ENCODE data around the gene BOC. TPM values are rescaled to one million over a fixed set of nuclear protein-coding genes. Genes with fewer than 3 reads are reported as not detected.

BOC gene
- total and polyA plus RNA-seq, 8 donors: 4.9 to 19.5 (median 9.9) TPM

GRCh38 chr3:113291572-113291971 lies 80.2 kb downstream of the BOC start:
- Histone ChIP-seq H3K4me3 (no peak overlapping the region), H3K27me3 (no peaks in the 10 kb centered on the region), H3K36me3 (no peaks in the 10 kb centered on the region), H3K4me1 (peaks cover 0 to 7% (median 0%) of the 10 kb centered on the region in 3 donors), H3K9me3 (no peaks in the 10 kb centered on the region), H3K27ac (no peak overlapping the region)
- FAIRE-seq: no peak
- ATAC-seq: no peak
- intact Hi-C loops (cut with DNase I): no loop called here
- 72 to 78% methylated on average over 6 of the region's 6 CpGs for WGBS, 2 donors
- TF ChIP-seq CTCF (IDR thresholded peaks at IDR 0.05): no peak
- DNase-seq: no peak

- WGBS, 2 donors: 83 to 90% methylated on average over 2 of the region's 2 CpGs
- ATAC-seq (no peak), DNase-seq (no peak), FAIRE-seq (no peak)
- Histone ChIP-seq H3K27ac (no peak overlapping the region), H3K4me3 (no peak overlapping the region), H3K27me3 (no peaks in the 10 kb centered on the region), H3K36me3 (no peaks in the 10 kb centered on the region), H3K9me3 (no peaks in the 10 kb centered on the region), H3K4me1 (peaks cover 0 to under 1% (median 0%) of the 10 kb centered on the region in 3 donors)
- no peak for TF ChIP-seq CTCF (IDR thresholded peaks at IDR 0.05)
- intact Hi-C loops (cut with DNase I): no loop called here
Observed at GRCh38 chr3:113292933-113293332, 81.6 kb downstream of the BOC start.

- no peak for DNase-seq
- Histone ChIP-seq H3K4me3 (no peak overlapping the region), H3K27me3 (no peaks in the 10 kb centered on the region), H3K27ac (no peak overlapping the region), H3K36me3 (no peaks in the 10 kb centered on the region), H3K9me3 (no peaks in the 10 kb centered on the region), H3K4me1 (no peaks in the 10 kb centered on the region)
- no peak for FAIRE-seq
- no peak for TF ChIP-seq CTCF (IDR thresholded peaks at IDR 0.05)
- intact Hi-C loops (cut with DNase I): no loop called here
- no peak for ATAC-seq
- 11 to 15% methylated on average over 1 of the region's 1 CpG for WGBS, 2 donors
Observed at GRCh38 chr3:113293348-113293747, 82.0 kb downstream of the BOC start.

GRCh38 chr3:113295463-113295862 lies 84.1 kb downstream of the BOC start:
- no peaks in the 10 kb centered on the region for H3K27me3 ChIP-seq
- H3K36me3 ChIP-seq: no peaks in the 10 kb centered on the region
- H3K4me1 ChIP-seq: no peaks in the 10 kb centered on the region
- FAIRE-seq: no peak
- no peak for ATAC-seq
- DNase-seq: no peak
- H3K27ac ChIP-seq: no peak overlapping the region
- no peak for TF ChIP-seq CTCF (IDR thresholded peaks at IDR 0.05)
- intact Hi-C loops (cut with DNase I): no loop called here
- H3K9me3 ChIP-seq: no peaks in the 10 kb centered on the region
- H3K4me3 ChIP-seq: no peak overlapping the region

- intact Hi-C loops (cut with DNase I): no loop called here
- ATAC-seq: no peak
- no peak for TF ChIP-seq CTCF (IDR thresholded peaks at IDR 0.05)
- no peaks in the 10 kb centered on the region for H3K36me3 ChIP-seq
- H3K9me3 ChIP-seq: no peaks in the 10 kb centered on the region
- no peaks in the 10 kb centered on the region for H3K4me1 ChIP-seq
- FAIRE-seq: no peak
- no peak overlapping the region for H3K4me3 ChIP-seq
- DNase-seq: no peak
- 88 to 92% methylated on average over 2 of the region's 2 CpGs for WGBS, 2 donors
- no peaks in the 10 kb centered on the region for H3K27me3 ChIP-seq
- H3K27ac ChIP-seq: no peak overlapping the region
Observed at GRCh38 chr3:113297287-113297686, 85.9 kb downstream of the BOC start.
